ENCODE measurements around the gene TSC22D4.

TSC22D4 gene

DNA sequence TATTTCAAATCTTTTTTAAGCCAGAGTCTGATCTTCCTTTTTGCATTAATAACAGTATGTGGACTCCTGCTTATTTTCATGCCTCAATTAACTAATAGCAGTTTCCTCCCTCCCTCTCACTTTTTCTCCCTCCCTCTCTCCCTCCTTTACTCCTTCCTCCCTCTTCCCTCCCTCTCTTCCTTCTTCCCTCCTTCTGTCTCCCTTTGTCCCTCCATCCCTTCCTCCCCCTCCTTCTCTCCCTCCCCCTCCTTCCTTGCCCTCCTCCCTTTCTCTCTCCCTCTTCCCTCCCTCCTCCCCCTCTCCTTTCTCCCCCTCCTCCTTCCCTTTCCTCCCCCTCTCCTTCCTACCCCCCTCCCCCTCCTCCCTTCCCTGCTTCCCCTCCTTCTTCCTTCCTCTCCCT is 52.5 kb downstream of the TSC22D4 start:
- no peak for DNase-seq

DNA sequence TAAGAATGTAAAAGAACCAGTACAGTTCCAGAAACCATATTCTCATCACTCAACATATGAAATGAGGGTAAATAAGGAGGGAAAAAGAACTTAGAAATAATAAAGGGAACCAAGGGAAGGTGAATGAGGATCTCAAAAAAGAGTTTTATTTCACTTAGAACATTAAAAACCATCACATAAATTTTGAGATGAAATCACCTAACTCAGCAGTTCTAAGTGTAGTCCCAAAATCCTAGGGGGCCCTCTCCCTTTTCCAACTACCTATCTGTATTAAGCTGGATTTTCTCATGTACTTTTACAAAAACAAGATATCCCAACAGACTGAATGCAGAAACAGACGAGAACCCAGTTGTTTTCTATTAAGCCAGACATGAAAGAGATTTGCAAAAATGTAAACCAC is 53.7 kb downstream of the TSC22D4 start:
- DNase-seq = no peak

DNA sequence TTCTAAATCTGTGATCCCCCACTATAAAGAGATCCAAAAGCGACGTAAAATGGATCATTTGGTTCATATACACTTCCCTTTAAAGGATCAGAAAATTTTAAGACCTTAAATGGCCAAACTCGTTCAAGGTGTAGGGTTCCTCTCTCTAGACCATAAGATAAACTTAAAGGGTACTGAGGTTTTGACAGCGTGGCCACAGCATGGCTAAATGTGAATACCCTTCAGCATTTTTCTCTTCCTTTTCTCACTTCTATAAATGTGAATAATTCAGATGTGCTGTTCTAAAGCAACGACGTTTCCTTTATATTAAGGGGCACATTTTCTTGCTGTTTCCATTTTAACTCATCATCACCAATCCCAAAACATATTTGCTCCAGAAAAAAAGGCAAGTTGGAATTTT is 55.7 kb downstream of the TSC22D4 start:
- DNase-seq = no peak

DNA sequence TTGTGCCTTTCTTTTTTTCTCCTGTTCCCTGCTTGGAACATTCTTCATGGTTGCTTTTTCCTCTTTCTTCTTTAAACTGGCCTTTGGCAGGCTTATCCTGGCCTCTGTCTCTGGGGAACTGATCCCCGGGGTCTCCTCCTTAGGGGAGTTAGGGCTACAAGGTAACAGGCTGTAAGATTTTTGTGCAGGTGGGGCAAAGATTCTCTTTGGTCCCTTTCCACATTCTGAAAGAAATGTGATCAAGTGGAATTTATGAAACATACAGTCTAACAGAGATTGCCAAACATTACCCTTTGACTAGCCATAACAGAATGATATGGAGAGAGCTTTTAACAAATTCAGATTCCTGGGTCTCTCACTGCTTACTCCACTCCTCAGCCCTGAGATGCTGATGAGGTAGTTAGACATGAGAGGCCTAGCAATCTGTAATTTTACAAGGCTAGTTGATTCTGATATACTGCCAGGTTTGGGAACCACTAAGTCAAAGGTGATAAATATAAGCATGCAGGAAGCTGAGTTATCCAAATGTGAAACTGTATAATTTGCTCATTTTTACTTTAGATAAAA is 59.3 kb downstream of the TSC22D4 start:
- no peak for DNase-seq

DNA sequence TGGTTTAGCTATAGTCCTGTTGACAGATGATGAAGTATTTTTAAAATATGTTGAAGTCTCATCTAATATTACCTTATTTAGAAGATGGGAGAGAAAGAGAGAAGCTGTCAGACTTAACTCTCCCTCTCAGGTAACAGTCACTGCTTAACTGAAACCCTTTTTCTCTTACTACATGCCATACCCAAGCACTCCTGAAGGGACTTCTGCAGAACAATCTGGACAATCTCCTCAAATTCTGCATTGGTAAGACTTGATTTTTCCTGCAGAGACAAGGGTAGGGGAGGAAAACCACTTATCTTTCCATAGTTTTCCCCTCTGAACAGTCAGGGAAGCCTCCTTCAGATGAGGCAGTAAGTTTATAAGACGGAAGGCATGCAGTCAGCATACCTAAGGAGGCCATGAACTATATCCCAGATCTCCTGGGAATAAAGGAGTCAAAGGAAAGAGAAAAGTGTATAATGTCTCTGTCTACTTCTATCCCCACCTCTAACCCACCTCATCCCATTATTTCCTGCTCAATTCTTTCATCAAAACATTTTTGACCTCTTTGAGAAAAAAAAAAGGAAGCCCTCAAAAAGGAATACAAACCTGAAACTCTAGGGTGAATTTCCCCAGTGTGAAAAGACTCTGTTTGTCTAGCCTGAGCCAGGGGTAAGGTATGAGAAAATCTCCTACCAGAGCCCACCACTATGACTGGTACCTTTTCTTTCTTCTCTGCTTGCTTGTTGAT is 59.9 kb downstream of the TSC22D4 start:
- DNase-seq = no peak

All from stimulated activated CD4-positive, alpha-beta T cell treated with anti-CD3 and anti-CD28 coated beads, Interleukin-4, amount 100 ng/mL, for 24 hours (primary cell).